HG02759 (cell line): ENCODE results near the gene DOK6.

Experiments used
- ATAC-seq: cut with Tn5 transposase; IDR thresholded peaks from one replicate; pipeline ENCODE4 v1.9.1; 2021; ENCODE audit warnings: mild to moderate bottlenecking, moderate library complexity; ENCODE audit not compliant: unreplicated experiment

The DOK6 gene

GRCh38 chr18:69537183-69537582, 136.5 kb downstream of the DOK6 start:
- ATAC-seq: no peak

- ATAC-seq: no peak
These were observed 138.2 kb downstream of the DOK6 start for GRCh38 chr18:69538849-69539248.

- ATAC-seq: no peak
These were observed 138.7 kb downstream of the DOK6 start for GRCh38 chr18:69539404-69539803.

GRCh38 chr18:69556228-69556627, 155.5 kb downstream of the DOK6 start:
- ATAC-seq: no peak

- ATAC-seq: no peak
These were observed 156.6 kb downstream of the DOK6 start for GRCh38 chr18:69557282-69557681.

GRCh38 chr18:69558052-69558451, 157.4 kb downstream of the DOK6 start:
- no peak for ATAC-seq

- no peak for ATAC-seq
These were observed 158.9 kb downstream of the DOK6 start for GRCh38 chr18:69559604-69560003.

GRCh38 chr18:69564602-69565001, 163.9 kb downstream of the DOK6 start:
- ATAC-seq: no peak

- ATAC-seq: no peak
These were observed 167.3 kb downstream of the DOK6 start for GRCh38 chr18:69567813-69568488.

- no peak for ATAC-seq
These were observed 168.4 kb downstream of the DOK6 start for GRCh38 chr18:69569133-69569532.

GRCh38 chr18:69574401-69574800, 173.7 kb downstream of the DOK6 start:
- no peak for ATAC-seq

GRCh38 chr18:69580107-69580506, 179.4 kb downstream of the DOK6 start:
- ATAC-seq: peak; percentile 85

- no peak for ATAC-seq
These were observed 183.7 kb downstream of the DOK6 start for GRCh38 chr18:69584429-69584828.

GRCh38 chr18:69585696-69586095, 185.0 kb downstream of the DOK6 start:
- no peak for ATAC-seq

GRCh38 chr18:69586537-69586936, 185.8 kb downstream of the DOK6 start:
- no peak for ATAC-seq

- ATAC-seq: no peak
These were observed 187.6 kb downstream of the DOK6 start for GRCh38 chr18:69588301-69588700.

- ATAC-seq: no peak
These were observed 189.5 kb downstream of the DOK6 start for GRCh38 chr18:69590150-69590549.

GRCh38 chr18:69596345-69596744, 195.7 kb downstream of the DOK6 start:
- ATAC-seq: no peak

GRCh38 chr18:69597561-69597960, 196.9 kb downstream of the DOK6 start:
- ATAC-seq: no peak

- ATAC-seq: no peak
These were observed 198.7 kb downstream of the DOK6 start for GRCh38 chr18:69599377-69599776.

- no peak for ATAC-seq
These were observed 211.6 kb downstream of the DOK6 start for GRCh38 chr18:69612242-69612641.

GRCh38 chr18:69616114-69616513, 215.4 kb downstream of the DOK6 start:
- ATAC-seq: no peak

GRCh38 chr18:69617408-69617807, 216.7 kb downstream of the DOK6 start:
- ATAC-seq: no peak
